NCI-H1417 treated with DMSO at 0.1 percent for 48 hours (cell line): ENCODE results near the gene ERMAP.
"Not testable (repeated sequence)": the region's sequence is repeated elsewhere in the genome, so short reads cannot be mapped to it uniquely, and the experiment has no call there.

Experiments
- DNase-seq: peaks from one replicate; lab custom pipeline; 2025; lab: John Stamatoyannopoulos, UW

ERMAP gene

GRCh38 chr1:42845193-42845592 is 28.3 kb downstream of the ERMAP start:
- no peak for DNase-seq

DNA sequence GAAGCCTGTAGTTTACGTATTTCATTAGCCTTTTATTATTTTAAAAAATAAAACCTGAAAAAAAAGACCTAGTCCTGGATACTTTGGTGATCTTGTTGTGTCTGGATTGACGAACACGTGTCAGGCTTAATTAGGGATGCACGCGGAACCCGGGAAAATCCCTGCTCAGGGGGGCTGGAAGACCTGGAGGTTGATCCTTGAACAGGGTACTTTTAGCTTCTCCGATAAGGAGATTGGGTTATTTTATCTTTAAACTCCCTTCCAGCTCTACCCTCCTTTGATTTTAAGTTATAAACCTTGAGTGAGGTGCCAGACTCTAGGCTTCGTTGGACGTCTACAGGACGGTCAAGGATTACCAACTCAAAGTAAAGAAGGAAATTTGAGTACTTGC is 28.9 kb downstream of the ERMAP start:
- no peak for DNase-seq

DNA sequence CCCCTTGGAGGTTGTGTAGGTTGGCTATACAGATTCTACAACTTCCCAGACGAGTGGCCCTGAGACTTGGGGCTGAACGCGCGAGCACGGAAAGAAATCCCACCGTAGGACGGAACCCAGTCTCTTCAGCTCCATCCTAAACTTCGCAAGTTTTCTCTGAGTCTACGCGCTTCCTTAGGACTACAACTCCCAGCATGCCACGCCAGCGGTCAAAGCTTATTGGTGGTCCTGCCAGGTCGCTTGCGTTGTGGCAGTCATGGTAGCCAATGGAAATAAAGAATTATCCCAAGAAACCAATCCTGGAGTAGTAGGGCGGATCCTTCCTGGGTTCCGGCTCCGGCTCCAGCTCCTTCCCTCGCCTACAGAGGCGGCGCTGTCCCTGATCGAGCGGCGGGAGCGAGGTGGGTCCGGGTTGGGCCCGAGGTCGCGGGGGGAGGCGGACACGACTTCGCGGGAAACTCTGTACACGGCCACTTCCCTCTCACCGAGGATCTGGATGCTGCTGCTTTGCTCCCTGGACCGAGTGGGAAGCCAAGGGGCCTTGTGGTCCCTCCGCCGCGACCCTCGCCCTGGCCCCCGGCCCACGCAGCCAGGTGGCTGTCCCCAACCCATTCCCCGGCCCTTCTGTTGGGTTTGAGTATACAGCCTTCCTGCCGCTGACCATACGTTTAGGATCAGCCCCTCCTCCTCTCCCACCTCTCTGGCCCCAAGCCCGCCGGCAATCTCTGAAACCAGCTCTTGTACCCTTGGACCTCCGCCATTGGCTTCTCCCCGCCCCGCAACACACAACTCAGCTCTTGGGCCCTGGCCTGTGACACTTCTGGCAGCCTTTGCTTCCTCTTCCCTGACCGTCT is 29.6 kb downstream of the ERMAP start, which contains the start of gene ZNF691:
Gene ZNF691, plus strand, starts transcription at position 357 of the 854 bp plus-strand sequence. CDS start 3,046 bp downstream, outside the sequence.
- peak; percentile 88 for DNase-seq

DNA sequence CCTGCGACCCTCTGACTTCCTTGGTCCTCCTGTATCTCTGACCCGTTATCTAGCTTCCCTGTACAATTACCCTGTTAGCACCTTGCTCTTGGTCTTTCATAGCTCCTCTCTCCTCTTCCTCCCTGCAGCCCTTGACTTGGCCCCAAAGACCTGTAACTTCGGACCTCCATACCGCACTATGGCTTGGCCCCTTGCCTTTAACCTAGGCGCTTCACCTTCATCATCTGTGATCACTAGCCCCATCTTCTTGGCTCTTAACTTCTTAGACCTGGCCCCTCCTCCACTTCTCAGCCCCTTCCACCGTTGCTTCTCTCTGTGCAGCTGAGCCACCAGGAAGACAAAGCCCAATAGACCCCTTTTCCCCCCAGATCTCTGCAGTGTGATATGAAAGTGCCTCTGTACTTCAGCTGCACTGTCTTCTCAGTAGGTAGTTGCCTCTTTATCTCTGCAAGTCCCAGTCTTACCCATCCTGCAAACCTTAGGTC is 30.2 kb downstream of the ERMAP start:
- DNase-seq = no peak

- no peak for DNase-seq
Measured at GRCh38 chr1:42847721-42848460, 31.0 kb downstream of the ERMAP start.

DNA sequence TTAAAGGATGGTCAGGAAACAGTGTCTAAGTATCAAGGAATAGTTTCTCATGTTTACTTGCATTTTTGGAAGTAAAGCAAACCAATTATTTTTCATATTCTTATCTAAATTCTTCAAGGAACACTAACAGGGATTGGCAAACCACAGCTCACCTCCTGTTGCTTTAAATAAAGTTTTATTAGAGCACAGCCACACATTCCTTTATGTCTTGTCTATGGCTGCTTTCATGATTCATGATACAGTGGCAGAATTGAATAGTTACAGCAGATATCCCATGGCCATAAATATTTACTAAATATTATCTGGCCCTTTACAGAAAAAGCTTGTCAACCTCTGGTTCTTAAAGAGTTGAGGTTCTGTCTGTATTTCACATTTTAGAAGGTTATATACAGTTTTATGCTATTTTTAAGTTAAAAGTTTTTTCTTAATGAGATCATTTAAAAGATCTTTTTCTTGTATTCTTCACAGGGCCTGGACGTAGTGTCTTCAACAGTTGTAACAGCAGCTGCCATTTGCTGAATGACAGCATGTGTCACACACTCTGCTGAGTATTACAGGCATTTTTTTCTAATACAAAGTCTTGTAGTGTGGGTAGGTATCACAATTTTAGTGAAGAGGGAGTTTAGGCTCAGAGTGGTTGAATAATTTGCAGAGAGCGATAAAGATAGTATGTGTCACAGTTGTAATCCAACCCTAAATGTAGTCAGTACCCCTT is 32.1 kb downstream of the ERMAP start:
- DNase-seq = no peak

GRCh38 chr1:42849944-42850343 is 33.0 kb downstream of the ERMAP start:
- DNase-seq = no peak

DNA sequence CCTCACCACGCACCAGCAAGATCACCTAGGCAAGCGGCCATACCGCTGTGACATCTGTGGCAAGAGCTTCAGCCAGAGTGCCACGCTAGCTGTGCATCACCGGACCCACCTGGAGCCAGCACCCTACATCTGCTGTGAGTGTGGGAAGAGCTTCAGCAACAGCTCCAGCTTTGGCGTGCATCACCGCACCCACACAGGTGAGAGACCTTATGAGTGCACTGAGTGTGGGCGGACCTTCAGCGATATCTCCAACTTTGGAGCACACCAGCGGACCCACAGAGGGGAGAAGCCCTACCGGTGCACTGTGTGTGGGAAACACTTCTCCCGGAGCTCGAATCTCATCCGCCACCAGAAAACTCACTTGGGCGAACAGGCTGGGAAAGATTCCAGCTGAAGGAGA is 34.5 kb downstream of the ERMAP start:
- DNase-seq = no peak

DNA sequence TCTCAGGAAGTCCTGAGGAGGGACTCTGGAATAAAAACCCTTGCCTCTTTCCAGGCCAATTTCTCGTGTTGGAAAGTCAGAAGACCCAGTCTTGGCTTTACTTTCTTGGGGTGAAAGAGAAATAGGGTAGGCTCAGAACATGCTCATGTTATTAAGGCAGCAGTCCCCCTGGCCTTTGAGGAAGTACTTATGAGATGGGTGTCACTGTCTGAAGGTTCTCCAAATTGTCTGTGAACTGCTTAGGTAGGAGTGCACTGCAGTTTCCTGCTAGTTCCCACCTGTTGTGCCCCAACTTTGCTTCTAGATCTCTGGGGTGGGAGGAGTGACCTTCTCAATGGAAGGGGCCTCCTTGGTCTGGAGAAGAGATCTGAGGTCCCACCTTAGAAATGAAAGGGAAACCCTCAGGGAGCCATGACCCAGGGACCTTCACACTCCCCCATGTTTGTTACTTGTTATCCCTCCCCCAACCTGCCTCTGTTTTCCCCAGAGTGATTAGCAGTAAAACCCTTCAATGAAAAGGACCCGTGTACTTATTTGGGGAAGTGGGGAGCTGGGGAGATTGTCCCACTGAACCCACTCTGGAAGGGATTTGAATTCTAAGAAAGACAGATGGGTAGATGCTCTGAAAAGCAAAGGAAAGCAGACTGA is 35.2 kb downstream of the ERMAP start:
- DNase-seq = no peak

GRCh38 chr1:42852608-42852980 is 35.7 kb downstream of the ERMAP start:
- no peak for DNase-seq

GRCh38 chr1:42853116-42853884 is 36.4 kb downstream of the ERMAP start:
- DNase-seq = no peak

- DNase-seq = not testable (repeated sequence)
Measured at GRCh38 chr1:42856554-42856953, 39.6 kb downstream of the ERMAP start.

DNA sequence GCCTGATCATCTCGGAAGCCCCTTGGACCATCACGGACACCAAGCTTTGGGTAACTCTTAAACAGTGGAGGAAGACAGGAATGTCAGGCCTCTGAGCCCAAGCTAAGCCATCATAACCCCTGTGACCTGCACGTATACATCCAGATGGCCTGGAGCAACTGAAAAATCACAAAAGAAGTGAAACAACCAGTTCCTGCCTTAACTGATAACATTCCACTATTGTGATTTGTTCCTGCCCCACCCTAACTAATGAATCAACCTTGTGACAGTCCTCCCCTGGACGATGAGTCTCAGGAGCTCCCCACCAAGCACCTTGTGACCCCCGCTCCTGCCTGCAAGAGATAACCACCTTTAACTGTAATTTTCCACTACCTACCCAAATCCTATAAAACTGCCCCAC is 42.4 kb downstream of the ERMAP start:
- DNase-seq = not testable (repeated sequence)

DNA sequence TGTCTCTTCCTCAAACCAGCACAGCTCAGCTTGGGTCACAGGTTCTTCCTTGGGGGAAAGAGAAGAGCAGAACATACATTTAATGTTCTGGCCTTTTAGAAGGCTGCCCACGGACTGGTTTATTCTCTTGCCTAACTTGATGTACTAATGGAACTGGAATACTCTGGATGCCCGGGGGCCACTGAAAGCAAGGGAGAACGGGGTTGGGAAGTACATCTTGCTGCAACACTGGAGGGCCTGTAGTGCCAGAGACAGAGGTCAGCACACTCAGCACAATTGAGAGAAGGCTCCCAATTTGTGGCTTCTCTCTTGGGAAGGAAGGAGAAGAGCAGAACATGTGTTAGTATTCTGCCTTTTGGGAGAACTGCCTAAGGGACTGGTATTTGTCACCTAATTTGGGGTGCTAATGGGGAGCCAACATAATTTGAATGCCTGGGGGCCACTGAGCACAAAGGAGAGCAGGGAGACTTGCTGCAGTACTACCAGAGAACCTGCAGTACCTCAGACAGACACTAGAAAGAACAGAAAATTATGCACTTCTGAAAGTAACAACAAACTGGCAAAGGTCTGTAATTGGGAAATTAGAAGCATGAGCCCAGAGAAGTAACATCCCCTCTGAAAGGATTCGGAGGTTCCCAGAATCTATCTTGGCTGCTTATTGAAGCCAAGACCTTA is 43.6 kb downstream of the ERMAP start:
- no peak for DNase-seq

DNA sequence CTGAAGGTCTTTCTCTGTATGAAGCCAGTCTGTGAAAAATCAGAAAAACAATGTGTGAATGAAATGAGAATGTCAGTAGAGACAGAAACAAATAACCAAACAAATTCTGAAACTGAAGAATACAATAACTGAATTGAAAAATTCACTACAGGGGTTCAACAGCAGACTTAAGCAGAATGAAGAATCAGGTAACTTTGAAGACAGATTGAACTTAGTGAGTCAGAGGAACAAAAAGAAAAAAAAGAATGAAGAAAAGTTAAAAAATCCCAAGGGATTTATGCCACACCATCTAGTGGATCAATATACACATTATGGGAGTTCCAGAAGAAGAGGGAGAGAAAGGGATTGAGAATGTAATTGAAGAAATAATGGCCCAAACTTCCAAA is 44.1 kb downstream of the ERMAP start:
- DNase-seq = no peak

GRCh38 chr1:42866549-42866948 is 49.6 kb downstream of the ERMAP start:
- no peak for DNase-seq

DNA sequence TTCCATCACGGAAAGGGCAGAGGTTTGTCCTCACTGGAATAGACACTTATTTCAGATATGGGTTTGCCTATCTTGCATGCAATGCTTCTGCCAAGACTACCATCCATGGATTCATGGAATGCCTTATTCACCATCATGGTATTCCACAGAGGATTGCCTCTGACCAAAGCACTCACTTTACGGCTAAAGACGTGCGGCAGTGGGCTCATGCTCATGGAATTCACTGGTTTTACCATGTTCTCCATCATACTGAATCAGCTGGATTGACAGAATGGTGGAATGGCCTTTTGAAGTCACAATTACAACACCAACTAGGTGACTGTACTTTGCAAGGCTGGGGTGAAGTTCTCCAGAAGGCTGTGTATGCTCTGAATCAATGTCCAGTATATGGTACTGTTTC is 51.5 kb downstream of the ERMAP start:
- DNase-seq = not testable (repeated sequence)

DNA sequence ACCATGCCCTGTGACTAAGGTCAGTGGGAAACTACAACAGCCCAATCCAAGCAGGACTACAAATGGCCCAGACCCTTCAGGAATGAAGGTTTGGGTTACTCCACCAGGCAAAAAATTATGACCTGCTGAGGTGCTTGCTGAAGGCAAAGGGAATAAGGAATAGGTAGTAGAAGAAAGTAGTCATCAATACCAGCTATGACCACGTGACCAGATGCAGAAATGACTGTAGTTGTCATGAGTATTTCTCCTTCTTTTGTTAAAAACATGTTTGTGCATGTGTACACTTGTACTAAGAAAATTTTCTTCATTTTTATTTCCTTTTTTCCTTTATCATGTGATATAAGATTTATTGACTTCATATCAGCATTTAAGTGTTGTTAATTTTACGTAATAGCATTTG is 52.3 kb downstream of the ERMAP start:
- not testable (repeated sequence) for DNase-seq

DNA sequence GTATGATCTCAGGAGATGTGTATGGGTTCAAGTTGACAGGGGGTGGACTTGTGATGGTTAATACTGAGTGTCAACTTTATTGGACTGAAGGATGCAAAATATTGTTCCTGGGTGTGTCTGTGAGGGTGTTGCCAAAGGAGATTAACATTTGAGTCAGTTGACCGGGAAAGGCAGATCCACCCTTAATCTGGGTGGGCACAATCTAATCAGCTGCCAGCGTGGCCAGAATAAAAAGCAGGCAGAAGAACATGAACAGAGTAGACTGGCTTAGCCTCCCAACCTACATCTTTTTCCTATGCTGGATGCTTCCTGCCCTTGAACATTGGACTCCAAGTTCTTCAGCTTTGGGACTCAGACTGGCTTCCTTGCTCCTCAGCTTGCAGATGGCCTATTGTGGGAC is 52.8 kb downstream of the ERMAP start:
- DNase-seq = not testable (repeated sequence)

DNA sequence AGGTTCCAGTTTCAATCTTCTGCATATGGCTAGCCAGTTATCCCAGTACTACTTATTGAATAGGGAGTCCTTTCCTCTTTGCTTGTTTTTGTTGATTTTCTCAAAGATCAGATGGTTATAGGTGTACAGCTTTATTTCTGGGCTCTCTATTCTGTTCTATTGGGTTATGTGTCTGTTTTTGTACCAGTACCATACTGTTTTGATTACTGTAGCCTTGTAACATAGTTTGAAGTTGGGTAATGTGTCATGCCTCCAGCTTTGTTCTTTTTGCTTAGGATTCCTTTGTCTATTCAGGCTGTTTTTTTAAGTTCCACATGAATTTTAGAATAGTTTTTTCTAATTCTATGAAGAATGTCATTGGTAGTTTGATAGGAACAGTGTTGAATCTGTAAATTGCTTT is 56.2 kb downstream of the ERMAP start:
- not testable (repeated sequence) for DNase-seq

DNA sequence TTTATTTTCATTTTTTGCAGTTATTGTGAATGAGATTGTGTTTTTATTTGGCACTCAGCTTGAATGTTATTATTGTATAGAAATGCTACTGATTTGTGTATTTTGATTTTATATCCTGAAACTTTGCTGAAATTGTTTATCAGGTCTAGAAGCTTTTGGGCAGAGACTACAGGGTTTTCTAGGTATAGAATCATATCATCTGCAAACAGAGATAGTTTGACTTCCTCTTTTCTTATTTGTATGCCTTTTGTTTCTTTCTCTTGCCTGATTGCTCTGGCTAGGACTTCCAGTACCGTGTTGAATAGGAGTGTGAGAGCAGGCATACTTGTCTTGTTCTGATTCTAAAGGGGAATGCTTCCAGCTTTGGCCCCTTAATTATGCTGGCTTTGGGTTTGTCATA is 56.7 kb downstream of the ERMAP start:
- DNase-seq = no peak
